ENCODE measurements around the gene CBY3.
"Not testable (repeated sequence)": the region's sequence is repeated elsewhere in the genome, so short reads cannot be mapped to it uniquely, and the experiment has no call there.

CBY3 gene

DNA sequence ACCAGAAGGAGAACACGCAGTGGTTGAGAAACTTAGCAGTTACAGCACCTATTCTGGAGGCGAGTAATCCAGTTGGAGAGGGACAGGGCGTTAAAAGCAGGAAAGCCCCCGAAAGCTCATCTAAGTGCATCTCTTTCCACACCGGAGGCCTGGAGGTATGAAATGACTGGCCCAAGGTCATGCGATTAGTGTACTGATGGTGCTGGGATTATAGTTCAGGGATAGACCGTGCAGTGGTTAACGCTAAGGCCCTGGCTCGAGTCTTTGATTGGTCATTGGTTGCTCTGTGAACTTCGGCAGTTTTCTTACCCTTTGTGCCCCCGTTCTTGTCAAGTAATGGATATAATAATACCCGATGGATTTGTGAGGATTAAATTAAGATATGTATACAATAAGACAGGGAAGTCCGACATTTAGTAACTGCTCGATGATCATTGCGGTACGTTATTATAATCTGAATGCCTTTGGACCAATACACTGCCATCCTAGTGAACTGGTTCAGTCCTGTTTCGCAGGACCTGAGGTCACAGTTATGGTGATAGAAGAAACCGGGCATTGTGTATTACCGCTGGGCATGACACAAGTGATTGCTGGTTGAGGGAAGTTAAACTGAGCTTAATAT lies 18.9 kb upstream of the CBY3 start:
- Histone ChIP-seq H2AFZ (ENCODE audit: low read length) (peak overlapping the region; percentile 27; the same call in 1 of the 2 replicates), H3K27ac (ENCODE audit: low read length) (peak overlapping the region; percentile 79; the same call in 1 of the 2 replicates), H3K9me3 (replicated peaks; ENCODE audit: insufficient read depth, low read length) (no peaks in the 10 kb centered on the region), H3K4me2 (ENCODE audit: low read depth, low read length) (peak overlapping the region; percentile 79), H3K36me3 (replicated peaks; ENCODE audit: insufficient read depth, low read length) (peaks cover 9% of the 10 kb centered on the region; the same call in 1 of the 2 replicates), H3K79me2 (ENCODE audit: low read length) (peaks cover 64% of the 10 kb centered on the region), H3F3A (ENCODE audit: insufficient read depth, low read length) (no peaks in the 10 kb centered on the region; the same call in 1 of the 2 replicates), H3K9ac (ENCODE audit: low read length) (peak overlapping the region; percentile 99), H3K27me3 (replicated peaks; ENCODE audit: insufficient read depth, low read length) (no peaks in the 10 kb centered on the region), H3K9me2 (replicated peaks; ENCODE audit: insufficient read depth, low read length) (no peaks in the 10 kb centered on the region), H4K20me1 (ENCODE audit: insufficient read depth, low read length) (peaks cover 9% of the 10 kb centered on the region), H3K4me3 (ENCODE audit: low read length) (peak overlapping the region; percentile 92), H3K4me1 (ENCODE audit: low read length) (0 out of 2 replicates have a peak, but pooled peaks cover 4% of the 10 kb centered on the region)
- TF ChIP-seq EZH2phosphoT487 (IDR thresholded peaks at IDR 0.05; ENCODE audit: low read length) (no peak), EZH2 (optimal IDR thresholded peaks at IDR 0.05; ENCODE audit: low read depth, low read length) (no peak)
- TF ChIP-seq, protein P1, sequence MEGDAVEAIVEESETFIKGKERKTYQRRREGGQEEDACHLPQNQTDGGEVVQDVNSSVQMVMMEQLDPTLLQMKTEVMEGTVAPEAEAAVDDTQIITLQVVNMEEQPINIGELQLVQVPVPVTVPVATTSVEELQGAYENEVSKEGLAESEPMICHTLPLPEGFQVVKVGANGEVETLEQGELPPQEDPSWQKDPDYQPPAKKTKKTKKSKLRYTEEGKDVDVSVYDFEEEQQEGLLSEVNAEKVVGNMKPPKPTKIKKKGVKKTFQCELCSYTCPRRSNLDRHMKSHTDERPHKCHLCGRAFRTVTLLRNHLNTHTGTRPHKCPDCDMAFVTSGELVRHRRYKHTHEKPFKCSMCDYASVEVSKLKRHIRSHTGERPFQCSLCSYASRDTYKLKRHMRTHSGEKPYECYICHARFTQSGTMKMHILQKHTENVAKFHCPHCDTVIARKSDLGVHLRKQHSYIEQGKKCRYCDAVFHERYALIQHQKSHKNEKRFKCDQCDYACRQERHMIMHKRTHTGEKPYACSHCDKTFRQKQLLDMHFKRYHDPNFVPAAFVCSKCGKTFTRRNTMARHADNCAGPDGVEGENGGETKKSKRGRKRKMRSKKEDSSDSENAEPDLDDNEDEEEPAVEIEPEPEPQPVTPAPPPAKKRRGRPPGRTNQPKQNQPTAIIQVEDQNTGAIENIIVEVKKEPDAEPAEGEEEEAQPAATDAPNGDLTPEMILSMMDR (IDR thresholded peaks at IDR 0.05; ENCODE audit: low read length): no peak
- peak; percentile 38 for DNase-seq

DNA sequence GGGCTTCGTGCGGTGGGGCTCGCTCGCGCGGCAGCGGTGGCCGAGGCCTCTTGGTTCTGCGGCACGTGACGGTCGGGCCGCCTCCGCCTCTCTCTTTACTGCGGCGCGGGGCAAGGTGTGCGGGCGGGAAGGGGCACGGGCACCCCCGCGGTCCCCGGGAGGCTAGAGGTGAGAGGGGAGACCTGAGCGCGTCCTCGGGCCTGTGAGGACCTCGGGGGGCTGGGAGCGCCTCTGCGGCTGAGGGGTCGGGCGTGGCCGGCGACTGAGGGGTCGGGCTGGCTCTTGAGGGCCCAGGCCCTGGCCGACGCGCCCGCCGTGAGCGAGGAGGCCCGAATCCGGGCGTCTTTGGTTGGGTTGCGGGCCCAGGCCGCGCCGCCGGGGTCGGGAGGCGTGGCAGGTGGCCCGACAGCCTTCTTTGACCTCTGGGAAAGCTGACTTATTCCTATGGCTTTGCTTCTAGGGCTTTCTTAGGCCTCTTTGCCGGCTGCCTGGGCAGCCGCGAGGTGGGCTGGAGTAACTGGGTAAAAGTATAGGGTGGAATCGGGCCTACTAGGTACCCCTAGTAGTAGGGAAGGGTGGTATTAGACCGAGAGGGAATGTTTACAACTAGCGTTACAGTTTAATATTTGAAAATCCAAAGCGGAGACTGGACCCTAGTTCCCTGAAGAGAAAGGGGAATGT lies 18.2 kb upstream of the CBY3 start, which contains the start of gene CANX:
CANX (plus strand) TSS at position 33 of the 681 bp plus-strand sequence. CDS start 6,715 bp downstream, outside the sequence.
- peak within 1 kb of the TSS; percentile 90 for H3K27ac ChIP-seq (ENCODE audit: low read length)
- no peaks in the 10 kb centered on the region for H3K9me3 ChIP-seq (replicated peaks; ENCODE audit: insufficient read depth, low read length)
- H3K4me3 ChIP-seq (ENCODE audit: low read length): peak within 1 kb of the TSS; percentile 92
- H2AFZ ChIP-seq (ENCODE audit: low read length): peak within 1 kb of the TSS; percentile 69
- 0 out of 2 replicates have a peak, but pooled peaks cover 4% of the 10 kb centered on the region for H3K4me1 ChIP-seq (ENCODE audit: low read length)
- H3K9ac ChIP-seq (ENCODE audit: low read length): peak within 1 kb of the TSS; percentile 99
- peaks cover 9% of the 10 kb centered on the region for H4K20me1 ChIP-seq (ENCODE audit: insufficient read depth, low read length)
- no peaks in the 10 kb centered on the region; the same call in 1 of the 2 replicates for H3F3A ChIP-seq (ENCODE audit: insufficient read depth, low read length)
- peak; percentile 13 for DNase-seq
- peaks cover 57% of the 10 kb centered on the region for H3K79me2 ChIP-seq (ENCODE audit: low read length)
- H3K27me3 ChIP-seq (replicated peaks; ENCODE audit: insufficient read depth, low read length): no peaks in the 10 kb centered on the region
- peaks cover 9% of the 10 kb centered on the region; the same call in 1 of the 2 replicates for H3K36me3 ChIP-seq (replicated peaks; ENCODE audit: insufficient read depth, low read length)
- H3K9me2 ChIP-seq (replicated peaks; ENCODE audit: insufficient read depth, low read length): no peaks in the 10 kb centered on the region
- no peak for TF ChIP-seq EZH2phosphoT487 (IDR thresholded peaks at IDR 0.05; ENCODE audit: low read length)
- no peak for TF ChIP-seq EZH2 (optimal IDR thresholded peaks at IDR 0.05; ENCODE audit: low read depth, low read length)
- TF ChIP-seq, protein P1 (IDR thresholded peaks at IDR 0.05; ENCODE audit: low read length): no peak
- peak within 1 kb of the TSS; percentile 81 for H3K4me2 ChIP-seq (ENCODE audit: low read depth, low read length)

DNA sequence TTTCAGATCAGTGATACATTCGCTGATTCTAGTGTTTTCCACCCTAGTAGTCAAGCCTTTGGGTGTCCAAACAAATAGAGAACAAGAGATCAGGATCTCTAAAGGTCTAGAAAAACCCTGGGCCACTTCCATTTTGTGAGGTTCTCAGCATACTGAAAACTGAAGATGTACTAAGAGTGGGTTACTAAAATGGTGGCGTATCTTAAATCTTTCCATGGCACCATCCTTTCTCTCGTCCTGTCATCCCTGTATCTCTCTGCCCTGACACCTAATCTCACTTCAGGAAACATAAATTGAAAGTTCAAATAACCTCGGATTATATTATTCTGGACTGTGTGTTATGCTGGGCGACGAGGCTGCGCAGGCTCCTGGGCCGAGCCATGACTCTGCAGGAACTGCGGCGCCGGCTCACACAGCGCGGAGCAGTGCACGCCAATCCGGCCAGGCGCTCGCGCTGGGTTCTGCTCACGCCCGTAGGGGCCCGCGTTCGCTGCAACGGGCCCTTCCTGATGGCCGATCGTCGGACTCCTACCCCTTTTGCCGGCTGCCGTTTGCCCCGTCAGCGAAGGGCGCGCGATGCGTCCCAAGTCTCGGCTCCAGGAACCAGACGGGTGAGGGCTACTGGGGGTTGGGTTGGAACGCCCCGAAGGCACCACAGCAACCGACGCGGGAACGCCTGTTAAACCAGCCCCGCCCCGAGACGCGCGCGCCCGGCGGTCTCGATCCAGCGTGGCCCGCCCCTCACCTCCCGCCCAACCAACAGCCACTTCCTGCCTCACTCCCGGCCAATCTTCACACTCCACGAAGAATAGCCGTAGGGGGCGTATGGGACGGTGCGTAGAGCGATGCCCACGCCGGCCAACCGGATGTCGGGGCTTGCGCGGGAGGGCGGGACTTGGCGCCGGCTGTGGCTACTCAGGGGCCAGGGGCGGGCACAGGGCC lies 17.4 kb upstream of the CBY3 start:
- Histone ChIP-seq H3K4me2 (ENCODE audit: low read depth, low read length) (peak overlapping the region; percentile 81), H3K36me3 (replicated peaks; ENCODE audit: insufficient read depth, low read length) (peaks cover 3% of the 10 kb centered on the region; the same call in 1 of the 2 replicates), H3K9me3 (replicated peaks; ENCODE audit: insufficient read depth, low read length) (no peaks in the 10 kb centered on the region), H2AFZ (ENCODE audit: low read length) (peak overlapping the region; percentile 69), H4K20me1 (ENCODE audit: insufficient read depth, low read length) (peaks cover under 1% of the 10 kb centered on the region), H3K79me2 (ENCODE audit: low read length) (peaks cover 49% of the 10 kb centered on the region), H3K4me1 (ENCODE audit: low read length) (0 out of 2 replicates have a peak, but pooled peaks cover 4% of the 10 kb centered on the region), H3K4me3 (ENCODE audit: low read length) (peak overlapping the region; percentile 92), H3K9ac (ENCODE audit: low read length) (peak overlapping the region; percentile 99), H3F3A (ENCODE audit: insufficient read depth, low read length) (no peaks in the 10 kb centered on the region; the same call in 1 of the 2 replicates), H3K27me3 (replicated peaks; ENCODE audit: insufficient read depth, low read length) (no peaks in the 10 kb centered on the region), H3K27ac (ENCODE audit: low read length) (peak overlapping the region; percentile 90), H3K9me2 (replicated peaks; ENCODE audit: insufficient read depth, low read length) (no peaks in the 10 kb centered on the region)
- TF ChIP-seq EZH2phosphoT487 (IDR thresholded peaks at IDR 0.05; ENCODE audit: low read length) (no peak), EZH2 (optimal IDR thresholded peaks at IDR 0.05; ENCODE audit: low read depth, low read length) (no peak)
- TF ChIP-seq, protein P1 (IDR thresholded peaks at IDR 0.05; ENCODE audit: low read length): no peak
- peak; percentile 99 for DNase-seq

DNA sequence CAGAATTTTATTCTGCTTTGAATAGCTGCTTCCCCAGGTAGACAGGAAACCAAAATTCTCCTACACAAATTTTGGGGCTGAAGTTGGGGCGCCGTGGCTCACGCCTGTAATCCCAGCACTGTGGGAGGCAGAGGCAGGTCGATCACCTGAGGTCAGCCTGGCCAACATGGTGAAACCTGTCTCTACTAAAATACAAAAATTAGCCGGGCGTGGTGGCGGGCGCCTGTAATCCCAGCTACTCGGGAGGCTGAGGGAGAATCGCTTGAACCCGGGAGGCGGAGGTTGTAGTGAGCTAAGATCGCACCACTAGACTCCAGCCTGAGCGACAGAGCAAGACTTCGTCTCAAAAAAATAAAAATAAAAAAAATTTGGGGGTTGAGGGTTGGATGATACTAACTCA lies 16.7 kb upstream of the CBY3 start:
- H4K20me1 ChIP-seq (ENCODE audit: insufficient read depth, low read length); DNase-seq; H3K9me3 ChIP-seq (replicated peaks; ENCODE audit: insufficient read depth, low read length); H3K27me3 ChIP-seq (replicated peaks; ENCODE audit: insufficient read depth, low read length); H3K36me3 ChIP-seq (replicated peaks; ENCODE audit: insufficient read depth, low read length); H3K4me1 ChIP-seq (ENCODE audit: low read length); H3K9me2 ChIP-seq (replicated peaks; ENCODE audit: insufficient read depth, low read length); H3F3A ChIP-seq (ENCODE audit: insufficient read depth, low read length): not testable (repeated sequence)
- peak overlapping the region; percentile 69; the same call in 1 of the 2 replicates for H2AFZ ChIP-seq (ENCODE audit: low read length)
- peak overlapping the region; percentile 90; the same call in 1 of the 2 replicates for H3K27ac ChIP-seq (ENCODE audit: low read length)
- peak overlapping the region; percentile 81; the same call in 1 of the 2 replicates for H3K4me2 ChIP-seq (ENCODE audit: low read depth, low read length)
- peak overlapping the region; percentile 74 for H3K4me3 ChIP-seq (ENCODE audit: low read length)
- peak overlapping the region; percentile 89 for H3K9ac ChIP-seq (ENCODE audit: low read length)
- H3K79me2 ChIP-seq (ENCODE audit: low read length): peaks cover 42% of the 10 kb centered on the region
